K562 (cell line): ENCODE data around the gene SRL. TPM values are rescaled to one million over a fixed set of nuclear protein-coding genes. Genes with fewer than 3 reads are reported as not detected.

ENCODE experiments used
- ATAC-seq: fragments of 200-7000 bp; cut with Tn5 transposase; 3 replicates; pipeline ENCODE4 v1.9.1; 2020; ENCODE audit warnings: moderate library complexity
- BruUV-seq: library from RNA; stranded (reverse); fragments of 400-500 nt; replicated peaks from 2 replicates; lab custom pipeline; 2021; lab: Mats Ljungman, UMichigan
- CTCF ChIA-PET: fragments of 300-600 bp; formaldehyde crosslinking; extraction: SDS; loops from one replicate; lab custom pipeline; 2021; ENCODE audit warnings: low intra/inter-chr PET ratio; lab: Yijun Ruan, JAX
- POLR2A ChIA-PET: fragments of 300-600, 350-650 bp; sonication (Branson Sonifier 250); formaldehyde crosslinking; extraction: SDS; loops from one replicate; lab custom pipeline; 2021; ENCODE audit warnings: antibody characterized with exemption, inconsistent platforms; lab: Yijun Ruan, JAX
- DNase-seq, 4 experiments: peaks; one replicate each; pipeline versions ENCODE4 v3.0.0 to v3.0.0-alpha.2; 2011 to 2018; ENCODE audit warnings: low spot score in 3 of 4, mixed read lengths in 3 of 4; ENCODE audit errors: extremely low read depth in 1 of 4
- FAIRE-seq: peaks from 2 replicates; lab custom pipeline; 2011; peaks lifted over from hg19 to GRCh38; lab: Jason Lieb, UNC
- H2AFZ ChIP-seq: 2 replicates; pipeline ENCODE4 v1.6.0; 2011; ENCODE audit warnings: low read depth, low read length, control low read depth, inconsistent platforms
- H3K27ac ChIP-seq: fragments of 200-600 bp; 3 replicates; pipeline ENCODE4 v1.8.0; 2011; ENCODE audit warnings: low read depth, mild to moderate bottlenecking, control low read depth, inconsistent platforms, low read length, moderate library complexity, mixed read lengths; ENCODE audit errors: extremely low read depth
- H3K27me3 ChIP-seq, 2 experiments: fragments of 300-600 bp in 1 of 2; 2 replicates in 1 of 2; 3 replicates in 1 of 2; pipeline versions ENCODE4 v1.6.0 to v1.8.0; 2011; ENCODE audit warnings: inconsistent platforms in 2 of 2, low read length in 2 of 2, mild to moderate bottlenecking in 1 of 2, mixed read lengths in 1 of 2, moderate library complexity in 1 of 2; ENCODE audit not compliant: control insufficient read depth in 2 of 2, insufficient read depth in 2 of 2
- H3K36me3 ChIP-seq: fragments of 300-600 bp; 3 replicates; pipeline ENCODE4 v1.8.0; 2011; ENCODE audit warnings: mild to moderate bottlenecking, low read length, inconsistent platforms; ENCODE audit not compliant: control insufficient read depth, insufficient read depth
- H3K4me1 ChIP-seq, 2 experiments: fragments of 200-600 bp in 1 of 2; replicated peaks in 1 of 2; 2 replicates in 1 of 2; 3 replicates in 1 of 2; pipeline versions ENCODE4 v1.5.1 to v1.8.0; 2011; ENCODE audit warnings: inconsistent platforms in 2 of 2, low read length in 2 of 2, mild to moderate bottlenecking in 1 of 2, mixed read lengths in 1 of 2, moderate library complexity in 1 of 2; ENCODE audit not compliant: control insufficient read depth in 2 of 2, insufficient read depth in 2 of 2
- H3K4me2 ChIP-seq: 2 replicates; pipeline ENCODE4 v1.6.1; 2011; ENCODE audit warnings: low read length, control low read depth, inconsistent platforms, mixed read lengths; ENCODE audit not compliant: insufficient read depth
- H3K4me3 ChIP-seq: fragments of 200-600 bp; sonication (generic), shearing (Covaris generic); 2 replicates; pipeline ENCODE4 v1.5.1; 2016; ENCODE audit warnings: control low read depth, inconsistent platforms
- H3K79me2 ChIP-seq: fragments of 200-600 bp; 3 replicates; pipeline ENCODE4 v1.8.0; 2011; ENCODE audit warnings: low read length, inconsistent platforms; ENCODE audit not compliant: control insufficient read depth, insufficient read depth
- H3K9ac ChIP-seq, 2 experiments: 2 replicates each; pipeline versions ENCODE4 v1.6.0 to v1.6.1; 2011; ENCODE audit warnings: low read depth in 2 of 2, low read length in 2 of 2, control low read depth in 1 of 2, inconsistent platforms in 1 of 2, mild to moderate bottlenecking in 1 of 2, mixed read lengths in 1 of 2; ENCODE audit not compliant: insufficient read depth in 1 of 2
- H3K9me1 ChIP-seq: one replicate; pipeline ENCODE4 v1.6.0; 2011; ENCODE audit warnings: inconsistent platforms, mild to moderate bottlenecking, low read length, moderate library complexity; ENCODE audit not compliant: control insufficient read depth, insufficient read depth
- H3K9me3 ChIP-seq: replicated peaks from 2 replicates; pipeline ENCODE4 v1.5.1; 2011; ENCODE audit warnings: low read depth, low read length, inconsistent platforms; ENCODE audit not compliant: control insufficient read depth, insufficient read depth
- H4K20me1 ChIP-seq: replicated peaks from 2 replicates; pipeline ENCODE4 v1.6.1; 2011; ENCODE audit warnings: low read length, inconsistent platforms, mixed read lengths; ENCODE audit not compliant: control insufficient read depth, insufficient read depth
- BCOR ChIP-seq: fragments of 450-650 bp; IDR thresholded peaks from 2 replicates; pipeline ENCODE4 v1.6.1; 2016
- CBX3 ChIP-seq, 2 experiments: IDR thresholded peaks; 1 replicate in 1 of 2; 2 replicates in 1 of 2; pipeline ENCODE4 v1.6.1; 2012; ENCODE audit warnings: inconsistent platforms in 2 of 2, low read length in 2 of 2, borderline replicate concordance in 1 of 2, control low read depth in 1 of 2
- EGR1 ChIP-seq: fragments of 450-650 bp; conservative IDR thresholded peaks from 2 replicates; pipeline ENCODE4 v1.6.1; 2017; ENCODE audit warnings: mild to moderate bottlenecking
- MAFF ChIP-seq: IDR thresholded peaks from 2 replicates; pipeline ENCODE4 v1.6.1; 2012; ENCODE audit warnings: low read length, improper control_type of control experiment
- MAZ ChIP-seq, 2 experiments: fragments of 450-650 bp in 1 of 2; sonication (generic) in 1 of 2; formaldehyde crosslinking; IDR thresholded peaks in 1 of 2; conservative IDR thresholded peaks in 1 of 2; 2 replicates each; pipeline versions ENCODE4 v1.4.0 to v1.5.0; 2020; ENCODE audit warnings: mild to moderate bottlenecking in 1 of 2, missing genetic modification reagents in 1 of 2
- RBFOX2 ChIP-seq: fragments of 200-400 bp; formaldehyde crosslinking; IDR thresholded peaks from 2 replicates; pipeline ENCODE4 v1.6.1; 2017; ENCODE audit warnings: low read depth, mild to moderate bottlenecking, low read length, moderate library complexity
- RBM25 ChIP-seq: fragments of 200-400 bp; formaldehyde crosslinking; IDR thresholded peaks from 2 replicates; pipeline ENCODE4 v1.6.1; 2018; ENCODE audit warnings: low read length, low read depth, moderate library complexity; ENCODE audit not compliant: severe bottlenecking
- ZNF121 ChIP-seq: sonication (generic); formaldehyde crosslinking; conservative IDR thresholded peaks from 2 replicates; pipeline ENCODE4 v1.8.0; 2022; ENCODE audit warnings: missing genetic modification reagents
- ZNF146 ChIP-seq: IDR thresholded peaks from one replicate; pipeline ENCODE4 v1.6.1; 2018; ENCODE audit warnings: missing compliant biosample characterization; ENCODE audit not compliant: unreplicated experiment
- WGBS: fragments of 100-300 bp; shearing (Covaris generic); methylation state at CpG from one replicate; pipeline ENCODE4 v1.1.6; 2016; ENCODE audit warnings: low coverage, mixed read lengths; ENCODE audit not compliant: insufficient coverage; ENCODE audit errors: missing lambda C conversion rate; 5-methylcytosine and 5-hydroxymethylcytosine counted together
- in situ Hi-C: fragments of 300-500 bp; cut with MboI; formaldehyde crosslinking; loops from 4 replicates; pipeline ENCODE4 v1.15.0; 2018; ENCODE audit warnings: inconsistent platforms, mixed read lengths
- intact Hi-C: fragments of 100-400 bp; cut with micrococcal nuclease; formaldehyde crosslinking; loops from 2 replicates; pipeline ENCODE4 v1.14.2; 2022
- polyA plus RNA-seq, 8 experiments: library from polyadenylated mRNA; depleted of rRNA in 4 of 8; stranded (reverse) in 5 of 8; unstranded in 3 of 8; fragments of >200 nt; fragmentation: Nextera tagmentation in 2 of 8; fragmentation: Illumina TruSeq in 1 of 8; extraction: Ambion mirVana in 2 of 8; extraction: Trizol in 1 of 8; gene quantifications; 2 replicates each; pipeline versions ENCODE4 v1.2.1 to v1.2.3, GENCODE V29; 2011 to 2014; ENCODE audit warnings: inconsistent platforms in 1 of 8, missing spikeins in 1 of 8
- total RNA-seq, 7 experiments: library from RNA; depleted of rRNA in 6 of 7; stranded (reverse); fragments of >200 nt in 6 of 7; fragmentation: Illumina TruSeq in 2 of 7; extraction: Trizol in 2 of 7; gene quantifications; 2 replicates each; pipeline versions ENCODE4 v1.2.1 to v1.2.3, GENCODE V29; 2011 to 2021; ENCODE audit warnings: low replicate concordance in 1 of 7

Gene SRL
- total and polyA plus RNA-seq, 9 of the 15 experiments (the other 6 are each of a cell fraction or from before 2014, with no cell fraction given), result 0.01 TPM; not detected in 8

GRCh38 chr16:4179020-4179419, 62.9 kb downstream of the SRL start (continued):
- peak in 1 of 2 experiments; percentile 35; a peak in 1 of 4 replicates for TF ChIP-seq MAZ (CRISPR knock-in tag; conservative IDR thresholded peaks at IDR 0.05 in 1 of 2, IDR thresholded peaks at IDR 0.05 in 1 of 2)
- TF ChIP-seq EGR1, result peak; percentile 57
- TF ChIP-seq CBX3 (IDR thresholded peaks at IDR 0.05; ENCODE audit: borderline replicate concordance in 1 of 2, low read length in 2 of 2), result no peak
- TF ChIP-seq RBFOX2, result peak; percentile 34; the same call in 1 of the 2 replicates

GRCh38 chr16:4178468-4179010, 63.3 kb downstream of the SRL start:
- Histone ChIP-seq H3K36me3 (no peaks in the 10 kb centered on the region), H3K27ac (no peak overlapping the region), H4K20me1 (no peaks in the 10 kb centered on the region), H3K79me2 (peaks cover 4% of the 10 kb centered on the region; the same call in 1 of the 3 replicates), H2AFZ (no peak overlapping the region), H3K4me2 (no peak overlapping the region), H3K9ac (no peak overlapping the region), H3K9me1 (peaks cover 3% of the 10 kb centered on the region), H3K9me3 (no peaks in the 10 kb centered on the region), H3K4me1 (peaks cover 14 to 16% of the 10 kb centered on the region in 2 experiments; a peak in 4 of 5 replicates), H3K4me3 (no peak overlapping the region), H3K27me3 (peaks cover 0 to 3% of the 10 kb centered on the region in 2 experiments; a peak in 3 of 5 replicates)
- ChIA-PET POLR2A (no interaction called here), CTCF (no interaction called here)
- no TSS peak for BruUV-seq
- intact Hi-C loops, result no loop called here
- ATAC-seq (no peak), DNase-seq (no peak), FAIRE-seq (no peak)
- TF ChIP-seq BCOR (0 out of 2 replicates have a peak, but pooled peaks have one; percentile 58), ZNF121 (peak; percentile 54; the same call in 1 of the 2 replicates), ZNF146 (CRISPR knock-in tag) (peak; percentile 92), MAFF (no peak), RBM25 (peak; percentile 79)
- WGBS, result 85% methylated on average over 7 of the region's 9 CpGs
- in situ Hi-C loops, result no loop called here
